HG03521 (cell line): ENCODE data around the gene IMMP2L.

Experiments used
- ATAC-seq: cut with Tn5 transposase; IDR thresholded peaks from one replicate; pipeline ENCODE4 v1.9.1; 2021; ENCODE audit warnings: mild to moderate bottlenecking, moderate library complexity; ENCODE audit not compliant: unreplicated experiment

The IMMP2L gene

GRCh38 chr7:111560773-111561653 is 1.3 kb downstream of the IMMP2L start:
- ATAC-seq, result no peak

GRCh38 chr7:111558991-111559390 is 3.3 kb downstream of the IMMP2L start:
- ATAC-seq, result peak; percentile 70

GRCh38 chr7:111556977-111557376 is 5.3 kb downstream of the IMMP2L start:
- ATAC-seq, result no peak

- ATAC-seq, result no peak
Measured at GRCh38 chr7:111554086-111554485, 8.2 kb downstream of the IMMP2L start.

GRCh38 chr7:111541067-111541466 is 21.2 kb downstream of the IMMP2L start:
- ATAC-seq, result no peak

GRCh38 chr7:111540199-111540815 is 22.0 kb downstream of the IMMP2L start:
- ATAC-seq, result no peak

- no peak for ATAC-seq
Measured at GRCh38 chr7:111537134-111537533, 25.2 kb downstream of the IMMP2L start.

- ATAC-seq, result no peak
Measured at GRCh38 chr7:111535142-111535870, 27.0 kb downstream of the IMMP2L start.

GRCh38 chr7:111532625-111533024 is 29.7 kb downstream of the IMMP2L start:
- ATAC-seq, result no peak

GRCh38 chr7:111531993-111532392 is 30.3 kb downstream of the IMMP2L start:
- ATAC-seq, result no peak

- ATAC-seq, result no peak
Measured at GRCh38 chr7:111530356-111530668, 32.0 kb downstream of the IMMP2L start.

- no peak for ATAC-seq
Measured at GRCh38 chr7:111529507-111530355, 32.6 kb downstream of the IMMP2L start.

- peak; percentile 58 for ATAC-seq
Measured at GRCh38 chr7:111528331-111528730, 34.0 kb downstream of the IMMP2L start.

- ATAC-seq, result peak; percentile 89
Measured at GRCh38 chr7:111527545-111527944, 34.7 kb downstream of the IMMP2L start.

- ATAC-seq, result no peak
Measured at GRCh38 chr7:111525100-111525499, 37.2 kb downstream of the IMMP2L start.

GRCh38 chr7:111521660-111522059 is 40.6 kb downstream of the IMMP2L start:
- ATAC-seq, result no peak

- no peak for ATAC-seq
Measured at GRCh38 chr7:111518264-111518663, 44.0 kb downstream of the IMMP2L start.

- no peak for ATAC-seq
Measured at GRCh38 chr7:111517549-111517951, 44.7 kb downstream of the IMMP2L start.

GRCh38 chr7:111516612-111517011 is 45.7 kb downstream of the IMMP2L start:
- no peak for ATAC-seq

- no peak for ATAC-seq
Measured at GRCh38 chr7:111513566-111513965, 48.7 kb downstream of the IMMP2L start.

GRCh38 chr7:111511845-111512244 is 50.4 kb downstream of the IMMP2L start:
- ATAC-seq, result no peak
